Stimulated activated naive CD4-positive, alpha-beta T cell treated with Interleukin-2 at 50 U/mL for 16 hours (primary cell): Measurements from ENCODE around the gene TGFB2.
"Not testable (repeated sequence)": the region's sequence is repeated elsewhere in the genome, so short reads cannot be mapped to it uniquely, and the experiment has no call there.

Experiments used
- DNase-seq: peaks from one replicate; lab custom pipeline; 2025; lab: John Stamatoyannopoulos, UW

The TGFB2 gene

GRCh38 chr1:218344814-218345672 is at the start of gene TGFB2:
TSS of gene TGFB2 (plus strand) at chr1:218345336. CDS start at chr1:218346702, 1,366 bp downstream.
- DNase-seq: no peak

- no peak for DNase-seq
These were observed 49.0 kb upstream of the TGFB2 start for GRCh38 chr1:218296162-218296561.

- no peak for DNase-seq
These were observed 47.7 kb upstream of the TGFB2 start for GRCh38 chr1:218297461-218297860.

- no peak for DNase-seq
These were observed 47.3 kb upstream of the TGFB2 start for GRCh38 chr1:218297867-218298266.

GRCh38 chr1:218298398-218298797 is 46.7 kb upstream of the TGFB2 start:
- DNase-seq: no peak

- no peak for DNase-seq
These were observed 45.7 kb upstream of the TGFB2 start for GRCh38 chr1:218299416-218299815.

GRCh38 chr1:218301217-218301616 is 43.9 kb upstream of the TGFB2 start:
- DNase-seq: no peak

- DNase-seq: no peak
These were observed 43.0 kb upstream of the TGFB2 start for GRCh38 chr1:218302155-218302554.

- no peak for DNase-seq
These were observed 41.8 kb upstream of the TGFB2 start for GRCh38 chr1:218303176-218303879.

GRCh38 chr1:218304281-218305039 is 40.7 kb upstream of the TGFB2 start:
- DNase-seq: no peak

GRCh38 chr1:218305472-218306064 is 39.6 kb upstream of the TGFB2 start:
- no peak for DNase-seq

- no peak for DNase-seq
These were observed 32.6 kb upstream of the TGFB2 start for GRCh38 chr1:218312509-218312908.

GRCh38 chr1:218314316-218314715 is 30.8 kb upstream of the TGFB2 start:
- DNase-seq: no peak

GRCh38 chr1:218315638-218316037 is 29.5 kb upstream of the TGFB2 start:
- no peak for DNase-seq

GRCh38 chr1:218317061-218317460 is 28.1 kb upstream of the TGFB2 start:
- DNase-seq: no peak

GRCh38 chr1:218320182-218320581 is 25.0 kb upstream of the TGFB2 start:
- not testable (repeated sequence) for DNase-seq

- no peak for DNase-seq
These were observed 22.4 kb upstream of the TGFB2 start for GRCh38 chr1:218322762-218323161.

GRCh38 chr1:218323568-218324225 is 21.4 kb upstream of the TGFB2 start:
- DNase-seq: no peak

GRCh38 chr1:218324226-218324580 is 20.9 kb upstream of the TGFB2 start:
- no peak for DNase-seq

GRCh38 chr1:218328769-218329168 is 16.4 kb upstream of the TGFB2 start:
- no peak for DNase-seq

GRCh38 chr1:218330043-218330623 is 15.0 kb upstream of the TGFB2 start:
- DNase-seq: no peak
